Nephron (organoid): ENCODE results near the gene HOMER1.
A peak's percentile ranks its signal among the peaks of the same experiment; 100 is the strongest.
"Not testable (repeated sequence)": the region's sequence is repeated elsewhere in the genome, so short reads cannot be mapped to it uniquely, and the experiment has no call there.

Source experiments
- H3K27ac Mint-ChIP-seq, 3 experiments: 2 replicates each; pipeline ENCODE4 v1.8.0; 2020; ENCODE audit warnings: mixed read lengths in 3 of 3, mild to moderate bottlenecking in 2 of 3, moderate library complexity in 1 of 3
- H3K27me3 Mint-ChIP-seq: 2 replicates; pipeline ENCODE4 v1.8.0; 2021; ENCODE audit warnings: low read depth, mild to moderate bottlenecking, moderate library complexity, mixed read lengths
- H3K36me3 Mint-ChIP-seq: 2 replicates; pipeline ENCODE4 v1.8.0; 2020; ENCODE audit warnings: low read depth, mixed read lengths
- H3K4me1 Mint-ChIP-seq: 2 replicates; pipeline ENCODE4 v1.8.0; 2020; ENCODE audit warnings: mixed read lengths
- H3K4me3 Mint-ChIP-seq, 3 experiments: 2 replicates each; pipeline ENCODE4 v1.8.0; 2020; ENCODE audit warnings: mild to moderate bottlenecking in 3 of 3, mixed read lengths in 3 of 3, moderate library complexity in 2 of 3
- H3K9me3 Mint-ChIP-seq: 2 replicates; pipeline ENCODE4 v1.8.0; 2020; ENCODE audit warnings: mixed read lengths
- TF ChIP-seq, protein P1 (sequence below), 3 experiments: fragments of 200-600 bp; sonication (generic); IDR thresholded peaks; one replicate each; pipeline ENCODE4 v1.5.0; 2021; ENCODE audit warnings: antibody characterized with exemption in 3 of 3; ENCODE audit not compliant: unreplicated experiment in 3 of 3

The HOMER1 gene

GRCh38 chr5:79526928-79527327, 13.0 kb upstream of the HOMER1 start:
- H3K36me3 Mint-ChIP-seq: no peaks in the 10 kb centered on the region
- peaks cover 6% of the 10 kb centered on the region for H3K9me3 Mint-ChIP-seq
- H3K27me3 Mint-ChIP-seq: peaks cover 4% of the 10 kb centered on the region
- H3K27ac Mint-ChIP-seq: no peak overlapping the region
- no peaks in the 10 kb centered on the region for H3K4me1 Mint-ChIP-seq
- TF ChIP-seq, protein P1, sequence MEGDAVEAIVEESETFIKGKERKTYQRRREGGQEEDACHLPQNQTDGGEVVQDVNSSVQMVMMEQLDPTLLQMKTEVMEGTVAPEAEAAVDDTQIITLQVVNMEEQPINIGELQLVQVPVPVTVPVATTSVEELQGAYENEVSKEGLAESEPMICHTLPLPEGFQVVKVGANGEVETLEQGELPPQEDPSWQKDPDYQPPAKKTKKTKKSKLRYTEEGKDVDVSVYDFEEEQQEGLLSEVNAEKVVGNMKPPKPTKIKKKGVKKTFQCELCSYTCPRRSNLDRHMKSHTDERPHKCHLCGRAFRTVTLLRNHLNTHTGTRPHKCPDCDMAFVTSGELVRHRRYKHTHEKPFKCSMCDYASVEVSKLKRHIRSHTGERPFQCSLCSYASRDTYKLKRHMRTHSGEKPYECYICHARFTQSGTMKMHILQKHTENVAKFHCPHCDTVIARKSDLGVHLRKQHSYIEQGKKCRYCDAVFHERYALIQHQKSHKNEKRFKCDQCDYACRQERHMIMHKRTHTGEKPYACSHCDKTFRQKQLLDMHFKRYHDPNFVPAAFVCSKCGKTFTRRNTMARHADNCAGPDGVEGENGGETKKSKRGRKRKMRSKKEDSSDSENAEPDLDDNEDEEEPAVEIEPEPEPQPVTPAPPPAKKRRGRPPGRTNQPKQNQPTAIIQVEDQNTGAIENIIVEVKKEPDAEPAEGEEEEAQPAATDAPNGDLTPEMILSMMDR (IDR thresholded peaks at IDR 0.05; ENCODE audit: unreplicated experiment in 3 of 3): no peak
- H3K4me3 Mint-ChIP-seq: no peak overlapping the region

DNA sequence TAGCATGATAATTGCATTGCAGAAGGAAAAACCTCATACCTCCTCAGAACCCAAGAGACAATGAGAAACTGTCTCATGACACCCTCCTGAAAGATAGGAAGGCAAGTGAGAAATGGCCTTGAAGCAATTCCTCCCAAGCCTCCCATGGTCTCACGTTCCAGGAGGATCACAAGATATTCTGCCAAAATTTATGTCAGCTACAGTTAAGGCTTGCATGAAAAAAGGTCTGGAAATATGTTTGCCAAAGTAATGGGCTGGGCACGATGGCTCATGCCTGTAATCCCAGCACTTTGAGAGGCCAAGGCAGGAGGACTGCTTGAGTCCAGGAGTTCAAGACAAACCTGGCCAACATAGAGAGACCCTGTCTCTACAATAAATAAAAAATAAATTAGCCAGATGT, 12.6 kb upstream of the HOMER1 start:
- Mint-ChIP-seq H3K4me3 (no peak overlapping the region), H3K4me1 (no peaks in the 10 kb centered on the region), H3K27ac (no peak overlapping the region), H3K9me3 (peaks cover 6% of the 10 kb centered on the region), H3K36me3 (no peaks in the 10 kb centered on the region), H3K27me3 (peaks cover 4% of the 10 kb centered on the region)
- TF ChIP-seq, protein P1 (IDR thresholded peaks at IDR 0.05; ENCODE audit: unreplicated experiment in 3 of 3): no peak

GRCh38 chr5:79521156-79521555, 7.2 kb upstream of the HOMER1 start:
- Mint-ChIP-seq H3K27me3 (no peaks in the 10 kb centered on the region), H3K4me3 (no peak overlapping the region), H3K36me3 (no peaks in the 10 kb centered on the region), H3K4me1 (peaks cover 13% of the 10 kb centered on the region), H3K9me3 (peaks cover 4% of the 10 kb centered on the region), H3K27ac (no peak overlapping the region)
- TF ChIP-seq, protein P1 (IDR thresholded peaks at IDR 0.05; ENCODE audit: unreplicated experiment in 3 of 3): no peak

DNA sequence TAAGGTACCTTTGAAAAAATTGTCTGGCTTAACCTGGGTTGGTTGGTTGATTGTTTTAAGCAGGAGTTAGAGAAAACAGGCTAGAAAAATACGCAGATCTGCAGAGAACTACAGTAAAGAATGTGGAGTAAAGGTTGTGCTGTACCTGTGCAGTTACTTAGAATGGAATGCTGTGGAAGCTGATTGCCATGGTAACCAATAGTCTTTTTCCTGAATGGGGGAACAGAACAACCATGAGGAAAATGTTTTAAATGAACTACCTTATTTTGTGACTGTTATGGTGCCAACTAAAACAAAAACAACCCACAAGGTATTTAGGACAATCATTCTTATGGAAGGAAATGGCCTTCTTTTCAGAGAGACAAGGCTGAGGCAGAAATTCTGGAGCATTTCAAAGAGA, 4.8 kb upstream of the HOMER1 start:
- Mint-ChIP-seq H3K4me1 (peaks cover 19% of the 10 kb centered on the region), H3K27me3 (no peaks in the 10 kb centered on the region), H3K4me3 (no peak overlapping the region), H3K36me3 (no peaks in the 10 kb centered on the region), H3K27ac (peak overlapping the region; percentile 82 to 88 (median 87)), H3K9me3 (no peaks in the 10 kb centered on the region)
- TF ChIP-seq, protein P1 (IDR thresholded peaks at IDR 0.05; ENCODE audit: unreplicated experiment in 3 of 3): no peak

- H3K27ac Mint-ChIP-seq: no peak overlapping the region
- TF ChIP-seq, protein P1 (IDR thresholded peaks at IDR 0.05; ENCODE audit: unreplicated experiment in 3 of 3): no peak
- peaks cover 19% of the 10 kb centered on the region for H3K4me1 Mint-ChIP-seq
- no peak overlapping the region for H3K4me3 Mint-ChIP-seq
- H3K36me3 Mint-ChIP-seq: no peaks in the 10 kb centered on the region
- peaks cover 5% of the 10 kb centered on the region for H3K27me3 Mint-ChIP-seq
- H3K9me3 Mint-ChIP-seq: no peaks in the 10 kb centered on the region
Measured at GRCh38 chr5:79517601-79518000, 3.7 kb upstream of the HOMER1 start.

- Mint-ChIP-seq H3K4me1 (peaks cover 21% of the 10 kb centered on the region), H3K27ac (peak overlapping the region; percentile 5 to 69 (median 45)), H3K9me3 (no peaks in the 10 kb centered on the region), H3K27me3 (peaks cover 9% of the 10 kb centered on the region), H3K36me3 (no peaks in the 10 kb centered on the region), H3K4me3 (peak overlapping the region; percentile 64 to 69 (median 66))
- TF ChIP-seq, protein P1 (IDR thresholded peaks at IDR 0.05; ENCODE audit: unreplicated experiment in 3 of 3): no peak
Measured at GRCh38 chr5:79516986-79517385, 3.1 kb upstream of the HOMER1 start.

- not testable (repeated sequence) for H3K36me3 Mint-ChIP-seq, H3K27me3 Mint-ChIP-seq, H3K27ac Mint-ChIP-seq, H3K9me3 Mint-ChIP-seq
- H3K4me3 Mint-ChIP-seq: peak overlapping the region in 2 of 3 experiments; percentile 8 to 38
- peaks cover 27% of the 10 kb centered on the region for H3K4me1 Mint-ChIP-seq
Measured at GRCh38 chr5:79516331-79516730, 2.4 kb upstream of the HOMER1 start.
